OCI-LY7 (cell line): ENCODE data around the gene SPACDR. TPM values are rescaled to one million over a fixed set of nuclear protein-coding genes. Genes with fewer than 3 reads are reported as not detected.

ENCODE experiments used
- BruUV-seq: library from RNA; stranded (reverse); fragments of 400-500 nt; replicated peaks from 2 replicates; lab custom pipeline; 2021; lab: Mats Ljungman, UMichigan
- CTCF ChIA-PET: fragments of 300-600 bp; sonication (Branson Sonifier 250); formaldehyde crosslinking; loops from one replicate; lab custom pipeline; 2022; ENCODE audit warnings: antibody characterized with exemption; ENCODE audit not compliant: unreplicated experiment; lab: Charles Lee
- POLR2A ChIA-PET: fragments of 300-600 bp; sonication (Branson Sonifier 250); formaldehyde crosslinking; loops from one replicate; lab custom pipeline; 2022; ENCODE audit warnings: antibody characterized with exemption; lab: Charles Lee
- DNase-seq: peaks from one replicate; pipeline ENCODE4 v3.0.0-alpha.2; 2015; ENCODE audit warnings: low spot score
- H2AFZ ChIP-seq: fragments of 200-600 bp; sonication (generic), shearing (Covaris generic); 2 replicates; pipeline ENCODE4 v1.6.1; 2014; ENCODE audit warnings: mild to moderate bottlenecking, antibody characterized with exemption, low read length, moderate library complexity
- H3K27ac ChIP-seq: fragments of 200-600 bp; sonication (generic); 2 replicates; pipeline ENCODE4 v1.5.1; 2014; ENCODE audit warnings: mixed run types, low read depth, mild to moderate bottlenecking, moderate library complexity, low read length, inconsistent platforms; ENCODE audit not compliant: poor library complexity, severe bottlenecking
- H3K36me3 ChIP-seq: fragments of 200-600 bp; sonication (generic); 2 replicates; pipeline ENCODE4 v1.6.1; 2014; ENCODE audit warnings: mild to moderate bottlenecking, antibody characterized with exemption, low read length, moderate library complexity, mixed read lengths; ENCODE audit not compliant: insufficient read depth
- H3K4me1 ChIP-seq: fragments of 200-600 bp; sonication (generic); 2 replicates; pipeline ENCODE4 v1.5.1; 2014; ENCODE audit warnings: mild to moderate bottlenecking, low read length; ENCODE audit not compliant: insufficient read depth, poor library complexity, severe bottlenecking
- H3K4me2 ChIP-seq: fragments of 200-600 bp; sonication (generic); 2 replicates; pipeline ENCODE4 v1.6.1; 2014; ENCODE audit warnings: mild to moderate bottlenecking, low read length
- H3K4me3 ChIP-seq: fragments of 200-600 bp; sonication (generic); 2 replicates; pipeline ENCODE4 v1.5.1; 2014; ENCODE audit warnings: mild to moderate bottlenecking, low read depth, low read length; ENCODE audit not compliant: poor library complexity, severe bottlenecking
- H3K79me2 ChIP-seq: fragments of 200-600 bp; sonication (generic); 2 replicates; pipeline ENCODE4 v1.6.1; 2016; ENCODE audit warnings: low read depth, mild to moderate bottlenecking, low read length, moderate library complexity, mixed read lengths; ENCODE audit not compliant: insufficient read depth
- H3K9me2 ChIP-seq: fragments of 200-600 bp; sonication (generic); 2 replicates; pipeline ENCODE4 v1.6.1; 2016; ENCODE audit warnings: mild to moderate bottlenecking, low read length, mixed read lengths; ENCODE audit not compliant: insufficient read depth
- H3K9me3 ChIP-seq: fragments of 200-600 bp; sonication (generic); 2 replicates; pipeline ENCODE4 v1.6.1; 2014; ENCODE audit warnings: mild to moderate bottlenecking, mixed run types, low read length, mixed read lengths
- H4K20me1 ChIP-seq: fragments of 200-600 bp; sonication (generic); 2 replicates; pipeline ENCODE4 v1.6.1; 2014; ENCODE audit warnings: mild to moderate bottlenecking, antibody characterized with exemption, low read length, moderate library complexity, mixed read lengths; ENCODE audit not compliant: insufficient read depth
- CTCF ChIP-seq: fragments of 200-600 bp; sonication (generic); conservative IDR thresholded peaks from 2 replicates; pipeline ENCODE4 v1.5.1; 2014; ENCODE audit warnings: mild to moderate bottlenecking, antibody characterized with exemption, low read length, moderate library complexity, mixed read lengths
- EZH2phosphoT487 ChIP-seq: fragments of 200-600 bp; sonication (generic); IDR thresholded peaks from 2 replicates; pipeline ENCODE4 v1.6.1; 2018; ENCODE audit warnings: low read depth, borderline replicate concordance, mild to moderate bottlenecking, mixed run types, antibody characterized with exemption, low read length, moderate library complexity, mixed read lengths
- intact Hi-C: fragments of 100-400 bp; cut with micrococcal nuclease; formaldehyde crosslinking; loops from one replicate; pipeline ENCODE4 v1.10.0; 2022; ENCODE audit not compliant: unreplicated experiment
- total RNA-seq, 2 experiments: library from RNA; depleted of rRNA in 1 of 2; stranded (reverse); fragments of >200 nt in 1 of 2; shearing (Covaris generic) in 1 of 2; gene quantifications; 2 replicates each; pipeline ENCODE4 v1.2.3, GENCODE V29; 2014 to 2022

The SPACDR gene
- total RNA-seq, 2 experiments from 2014 or later = 1.6 to 2.4 TPM

- Histone ChIP-seq H3K9me2 (no peaks in the 10 kb centered on the region), H3K9me3 (no peaks in the 10 kb centered on the region), H3K27ac (no peak overlapping the region), H3K4me1 (peaks cover 14% of the 10 kb centered on the region), H2AFZ (no peak overlapping the region), H3K4me2 (no peak overlapping the region), H3K36me3 (no peaks in the 10 kb centered on the region), H3K4me3 (no peak overlapping the region), H4K20me1 (no peaks in the 10 kb centered on the region), H3K79me2 (no peaks in the 10 kb centered on the region)
- no peak for TF ChIP-seq CTCF
- TF ChIP-seq EZH2phosphoT487 = no peak
- intact Hi-C loops = no loop called here
- BruUV-seq = no TSS peak
- POLR2A ChIA-PET = no interaction called here
- no peak for DNase-seq
- CTCF ChIA-PET = no interaction called here
Measured at GRCh38 chr7:100488333-100489095, 24.5 kb upstream of the SPACDR start.

- H3K9me3 ChIP-seq = no peaks in the 10 kb centered on the region
- H3K79me2 ChIP-seq = no peaks in the 10 kb centered on the region
- H3K4me3 ChIP-seq = no peak overlapping the region
- ChIA-PET CTCF (no interaction called here), POLR2A (no interaction called here)
- H3K4me2 ChIP-seq = no peak overlapping the region
- intact Hi-C loops = no loop called here
- no peak for DNase-seq
- no peak overlapping the region for H2AFZ ChIP-seq
- H3K36me3 ChIP-seq = no peaks in the 10 kb centered on the region
- no TSS peak for BruUV-seq
- H4K20me1 ChIP-seq = no peaks in the 10 kb centered on the region
- TF ChIP-seq EZH2phosphoT487 (no peak), CTCF (no peak)
- peaks cover 17% of the 10 kb centered on the region for H3K4me1 ChIP-seq
- no peaks in the 10 kb centered on the region for H3K9me2 ChIP-seq
- H3K27ac ChIP-seq = no peak overlapping the region
Measured at GRCh38 chr7:100486753-100487446, 22.8 kb upstream of the SPACDR start.

GRCh38 chr7:100486111-100486636, 22.1 kb upstream of the SPACDR start:
- peaks cover 17% of the 10 kb centered on the region for H3K4me1 ChIP-seq
- POLR2A ChIA-PET = no interaction called here
- BruUV-seq = no TSS peak
- no peak overlapping the region for H3K27ac ChIP-seq
- H3K4me3 ChIP-seq = no peak overlapping the region
- no peak for TF ChIP-seq EZH2phosphoT487
- TF ChIP-seq CTCF = no peak
- no peak overlapping the region for H3K4me2 ChIP-seq
- no peaks in the 10 kb centered on the region for H3K36me3 ChIP-seq
- H3K9me3 ChIP-seq = no peaks in the 10 kb centered on the region
- no peaks in the 10 kb centered on the region for H3K9me2 ChIP-seq
- intact Hi-C loops = no loop called here
- CTCF ChIA-PET = no interaction called here
- H2AFZ ChIP-seq = no peak overlapping the region
- no peaks in the 10 kb centered on the region for H4K20me1 ChIP-seq
- DNase-seq = no peak
- H3K79me2 ChIP-seq = no peaks in the 10 kb centered on the region
